NB4 (cell line): ENCODE data around the gene UBAC2.
"Not testable (repeated sequence)": the region's sequence is repeated elsewhere in the genome, so short reads cannot be mapped to it uniquely, and the experiment has no call there.

ENCODE experiments used
- DNase-seq: peaks from one replicate; pipeline ENCODE4 v3.0.0; 2010; ENCODE audit warnings: low read depth
- H3K4me3 ChIP-seq: one replicate; pipeline ENCODE4 v1.5.1; 2011; ENCODE audit warnings: mild to moderate bottlenecking, low read depth, low read length, moderate library complexity
- MYC ChIP-seq: IDR thresholded peaks from 2 replicates; pipeline ENCODE4 v1.6.1; 2011; ENCODE audit warnings: low read depth, low read length
- POLR2A ChIP-seq: IDR thresholded peaks from 2 replicates; pipeline ENCODE4 v1.6.1; 2011; ENCODE audit warnings: mild to moderate bottlenecking; ENCODE audit not compliant: insufficient read length; ENCODE audit errors: extremely low read depth
- TF ChIP-seq, protein P1 (sequence below): IDR thresholded peaks from 2 replicates; pipeline ENCODE4 v1.6.1; 2011; ENCODE audit warnings: low read depth, low read length
- TF ChIP-seq, protein P2 (sequence below): IDR thresholded peaks from one replicate; pipeline ENCODE4 v1.5.1; 2012; ENCODE audit warnings: low read depth, low read length

UBAC2 gene

DNA sequence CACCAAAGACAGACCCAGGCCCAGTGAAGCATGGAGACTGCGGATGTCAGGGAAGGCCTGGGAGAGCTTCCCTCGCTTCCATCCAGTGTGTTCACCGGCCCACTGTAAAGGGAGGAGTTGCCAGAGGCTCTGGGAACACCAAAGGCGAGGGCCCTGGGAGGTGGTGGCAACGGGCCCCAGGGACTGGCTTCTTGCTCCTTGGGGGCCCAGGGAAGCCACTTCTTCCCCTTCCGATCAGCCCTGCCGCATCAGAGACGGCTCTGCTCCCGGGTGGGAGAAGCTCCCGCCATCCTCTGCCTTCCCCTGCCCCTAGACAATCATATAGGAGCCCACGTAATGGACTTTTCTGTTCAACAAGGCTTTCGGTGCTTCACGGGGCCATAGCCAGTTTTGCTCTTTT is 189.9 kb downstream of the UBAC2 start:
- no peak for DNase-seq
- H3K4me3 ChIP-seq: no peak overlapping the region
- TF ChIP-seq, protein P1, sequence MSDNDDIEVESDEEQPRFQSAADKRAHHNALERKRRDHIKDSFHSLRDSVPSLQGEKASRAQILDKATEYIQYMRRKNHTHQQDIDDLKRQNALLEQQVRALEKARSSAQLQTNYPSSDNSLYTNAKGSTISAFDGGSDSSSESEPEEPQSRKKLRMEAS: no peak
- TF ChIP-seq MYC: no peak
- TF ChIP-seq, protein P2, sequence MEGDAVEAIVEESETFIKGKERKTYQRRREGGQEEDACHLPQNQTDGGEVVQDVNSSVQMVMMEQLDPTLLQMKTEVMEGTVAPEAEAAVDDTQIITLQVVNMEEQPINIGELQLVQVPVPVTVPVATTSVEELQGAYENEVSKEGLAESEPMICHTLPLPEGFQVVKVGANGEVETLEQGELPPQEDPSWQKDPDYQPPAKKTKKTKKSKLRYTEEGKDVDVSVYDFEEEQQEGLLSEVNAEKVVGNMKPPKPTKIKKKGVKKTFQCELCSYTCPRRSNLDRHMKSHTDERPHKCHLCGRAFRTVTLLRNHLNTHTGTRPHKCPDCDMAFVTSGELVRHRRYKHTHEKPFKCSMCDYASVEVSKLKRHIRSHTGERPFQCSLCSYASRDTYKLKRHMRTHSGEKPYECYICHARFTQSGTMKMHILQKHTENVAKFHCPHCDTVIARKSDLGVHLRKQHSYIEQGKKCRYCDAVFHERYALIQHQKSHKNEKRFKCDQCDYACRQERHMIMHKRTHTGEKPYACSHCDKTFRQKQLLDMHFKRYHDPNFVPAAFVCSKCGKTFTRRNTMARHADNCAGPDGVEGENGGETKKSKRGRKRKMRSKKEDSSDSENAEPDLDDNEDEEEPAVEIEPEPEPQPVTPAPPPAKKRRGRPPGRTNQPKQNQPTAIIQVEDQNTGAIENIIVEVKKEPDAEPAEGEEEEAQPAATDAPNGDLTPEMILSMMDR: no peak
- TF ChIP-seq POLR2A: no peak

DNA sequence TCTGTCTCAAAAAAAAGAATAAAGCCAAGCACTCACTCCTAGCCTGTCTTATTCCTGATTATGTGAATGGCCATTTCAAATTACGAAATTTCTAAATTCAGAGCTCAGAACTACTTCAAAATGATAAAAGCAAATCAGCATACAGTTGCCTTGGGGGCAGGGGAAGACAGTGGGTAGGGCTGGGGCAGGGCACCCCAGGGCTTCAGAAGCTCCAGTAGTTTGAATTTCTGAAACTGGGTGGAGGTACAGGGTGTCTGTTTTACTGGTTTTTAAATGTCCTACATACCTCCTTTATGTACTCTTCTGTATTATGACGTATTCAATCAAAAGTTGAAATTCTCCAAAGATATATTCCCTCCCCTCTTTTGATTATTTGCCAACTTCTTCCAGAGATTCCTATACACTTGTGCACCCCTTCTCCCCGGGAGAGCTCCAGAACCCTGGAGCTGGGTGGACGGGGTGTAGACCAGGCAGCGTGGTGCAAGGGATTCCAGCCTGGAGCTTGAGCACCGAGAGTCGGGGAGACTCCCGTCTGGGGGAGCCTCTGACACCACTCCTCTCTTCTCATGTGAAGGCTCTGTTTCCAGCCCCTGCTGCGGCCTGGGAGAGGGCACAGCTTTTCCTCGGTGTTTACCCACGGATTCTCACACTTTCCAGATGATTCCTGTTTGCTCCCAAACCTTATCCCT is 191.3 kb downstream of the UBAC2 start:
- no peak overlapping the region for H3K4me3 ChIP-seq
- DNase-seq: no peak
- TF ChIP-seq POLR2A: no peak
- TF ChIP-seq, protein P2: no peak
- no peak for TF ChIP-seq MYC
- TF ChIP-seq, protein P1: no peak

DNA sequence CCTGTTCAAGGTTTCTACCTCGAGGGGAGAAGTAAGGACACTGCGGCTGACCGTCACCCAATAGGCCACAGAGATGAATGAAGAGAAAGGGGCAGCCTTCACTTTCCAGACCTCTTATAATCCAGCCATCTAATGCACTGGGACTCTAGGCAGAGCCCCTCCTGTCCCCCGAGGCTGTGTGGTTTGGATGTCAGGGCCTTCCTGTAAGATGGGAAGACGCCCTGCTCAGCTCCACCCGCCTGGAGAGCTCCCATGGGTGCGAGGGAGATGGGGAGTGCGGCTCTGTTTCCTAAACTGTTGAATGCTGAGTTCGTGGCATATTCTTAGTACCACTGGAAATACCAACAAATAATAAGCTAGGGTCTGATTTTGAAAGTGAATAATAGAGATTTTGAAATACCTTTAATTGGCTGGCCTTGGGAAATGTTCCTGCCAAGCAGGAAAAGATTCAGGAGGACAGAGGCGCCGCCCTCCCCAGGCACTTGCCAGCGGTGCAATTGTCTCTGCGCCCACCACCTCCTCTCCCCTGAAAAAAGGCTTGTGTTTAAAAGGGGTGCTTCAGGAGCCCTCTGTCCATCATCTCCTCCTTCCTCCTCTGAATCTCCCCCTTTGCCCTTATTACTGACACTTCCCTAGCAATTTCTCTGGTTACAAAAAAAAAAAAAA is 191.9 kb downstream of the UBAC2 start:
- no peak overlapping the region for H3K4me3 ChIP-seq
- no peak for DNase-seq
- TF ChIP-seq, protein P1: no peak
- TF ChIP-seq, protein P2: no peak
- TF ChIP-seq POLR2A (no peak), MYC (no peak)

DNA sequence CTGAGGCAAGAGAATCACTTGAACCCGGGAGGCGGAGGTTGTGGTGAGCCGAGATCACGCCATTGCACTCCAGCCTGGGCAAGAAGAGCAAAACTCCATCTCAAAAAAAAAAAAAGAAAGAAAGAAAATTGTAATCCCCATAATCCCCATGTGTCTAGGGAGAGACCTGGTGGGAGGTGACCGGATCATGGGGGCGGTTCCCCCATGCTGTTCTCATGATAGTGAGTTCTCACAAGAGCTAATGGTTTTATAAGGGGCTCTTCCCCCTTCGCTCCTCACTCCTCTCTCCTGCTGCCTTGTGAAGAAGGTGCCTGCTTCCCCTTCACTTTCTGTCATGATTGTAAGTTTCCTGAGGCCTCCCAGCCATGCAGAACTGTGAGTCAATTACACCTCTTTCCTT is 192.7 kb downstream of the UBAC2 start:
- DNase-seq, H3K4me3 ChIP-seq: not testable (repeated sequence)

DNA sequence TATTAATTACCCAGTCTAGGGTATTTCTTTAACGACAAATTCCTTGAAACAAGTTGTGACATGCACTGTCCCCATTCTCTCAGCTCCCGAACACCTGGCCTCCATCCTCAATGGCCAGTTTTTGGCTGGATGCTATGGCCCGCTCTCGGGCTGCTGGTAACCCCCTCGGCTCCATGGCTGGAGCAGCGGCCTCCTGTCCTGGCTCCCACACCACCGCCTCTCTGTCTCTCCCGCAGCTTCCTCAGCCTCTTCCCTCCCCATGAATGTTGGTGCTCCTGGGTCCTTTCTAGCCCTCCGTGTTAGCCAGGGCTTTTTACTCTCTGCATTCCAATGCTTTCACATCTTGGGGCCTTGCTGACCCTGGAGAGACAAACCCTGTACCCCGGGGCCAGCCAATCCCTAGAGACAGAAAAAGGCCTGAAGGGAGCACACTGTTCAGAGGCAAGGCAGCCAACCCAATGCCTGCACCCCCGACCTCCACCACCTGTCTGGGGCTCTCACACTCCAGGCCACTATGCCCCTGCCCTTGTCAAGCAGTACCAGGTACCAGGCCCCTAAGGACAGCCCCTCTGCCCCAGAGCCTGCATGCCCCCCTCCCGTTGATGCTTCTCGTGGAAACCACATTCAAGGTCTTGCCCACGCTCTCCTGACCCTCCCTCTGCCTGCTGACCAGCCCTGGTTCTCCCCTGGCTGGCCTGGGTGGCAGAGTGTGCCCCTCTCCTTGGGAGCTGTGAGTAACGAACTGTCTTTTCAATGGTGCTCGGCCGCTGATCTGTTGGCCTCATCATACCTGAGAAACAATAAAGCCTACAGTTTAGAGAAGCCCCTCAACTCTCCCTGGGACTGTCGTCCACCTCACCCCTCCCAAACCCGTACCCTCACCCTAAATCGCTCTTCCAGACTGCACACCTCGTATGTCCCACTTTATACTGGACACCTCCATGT is 193.4 kb downstream of the UBAC2 start:
- no peak overlapping the region for H3K4me3 ChIP-seq
- TF ChIP-seq, protein P2: no peak
- TF ChIP-seq, protein P1: no peak
- TF ChIP-seq MYC (no peak), POLR2A (no peak)
- no peak for DNase-seq

DNA sequence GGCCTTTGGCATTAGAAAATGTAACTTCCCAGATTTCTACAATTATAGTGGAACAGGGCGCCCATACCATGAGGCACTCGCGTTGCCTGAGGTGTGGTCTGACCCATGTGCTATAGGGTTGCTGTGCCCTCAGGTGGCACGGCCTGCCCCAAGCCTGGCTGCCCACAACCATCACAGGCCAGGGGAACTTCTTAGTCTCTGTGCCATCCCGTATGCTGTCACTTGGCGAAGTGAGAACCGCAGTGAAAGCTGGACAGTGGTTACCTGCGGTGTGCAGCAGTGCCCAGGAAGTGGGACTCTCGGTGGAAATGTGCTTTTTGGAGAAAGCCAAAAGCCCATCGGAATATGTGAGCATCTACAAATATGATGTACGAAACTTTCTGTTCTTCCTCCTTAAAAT is 194.8 kb downstream of the UBAC2 start:
- no peak for TF ChIP-seq POLR2A
- TF ChIP-seq MYC: no peak
- TF ChIP-seq, protein P2: no peak
- TF ChIP-seq, protein P1: no peak
- H3K4me3 ChIP-seq: no peak overlapping the region
- no peak for DNase-seq
